Activated B cell treated with CpG ODN at 0.5 μM for 24 hours (primary cell): ENCODE results near the gene ARHGEF1. TPM values are rescaled to one million over a fixed set of nuclear protein-coding genes. Genes with fewer than 3 reads are reported as not detected.

ENCODE experiments used
- ATAC-seq: fragments of 200-7000 bp; cut with Tn5 transposase; one replicate; pipeline ENCODE4 v1.10.0; 2021; ENCODE audit warnings: low read depth, mild to moderate bottlenecking, moderate library complexity
- CTCF ChIA-PET: fragments of 350-600 bp; sonication (Branson Sonifier 250); formaldehyde crosslinking; loops from one replicate; lab custom pipeline; 2021; ENCODE audit warnings: antibody characterized with exemption; lab: Charles Lee
- POLR2A ChIA-PET: fragments of 350-600 bp; sonication (Branson Sonifier 250); formaldehyde crosslinking; loops from one replicate; lab custom pipeline; 2021; ENCODE audit warnings: antibody characterized with exemption; lab: Charles Lee
- DNase-seq: peaks from one replicate; pipeline ENCODE4 v3.0.0; 2022
- H3K27ac Mint-ChIP-seq: one replicate; pipeline ENCODE4 v1.8.0; 2020; ENCODE audit warnings: mixed read lengths
- H3K27me3 Mint-ChIP-seq: one replicate; pipeline ENCODE4 v1.8.0; 2021; ENCODE audit warnings: mixed read lengths
- H3K36me3 Mint-ChIP-seq: one replicate; pipeline ENCODE4 v1.8.0; 2021; ENCODE audit warnings: low read depth, mixed read lengths
- H3K4me1 Mint-ChIP-seq: one replicate; pipeline ENCODE4 v1.8.0; 2021; ENCODE audit warnings: mixed read lengths
- H3K4me3 Mint-ChIP-seq: one replicate; pipeline ENCODE4 v1.8.0; 2020; ENCODE audit warnings: mild to moderate bottlenecking, mixed read lengths
- H3K9me3 Mint-ChIP-seq: one replicate; pipeline ENCODE4 v1.8.0; 2020; ENCODE audit warnings: mixed read lengths
- intact Hi-C: fragments of 100-400 bp; cut with micrococcal nuclease; formaldehyde crosslinking; loops from one replicate; pipeline ENCODE4 v1.15.1; 2024
- total RNA-seq: library from RNA; stranded (reverse); gene quantifications from 2 replicates; pipeline ENCODE4 v1.2.3, GENCODE V29; 2022
- TF ChIP-seq, protein P1 (sequence below): fragments of 200-600 bp; IDR thresholded peaks from one replicate; pipeline ENCODE4 v1.8.0; 2022; ENCODE audit warnings: antibody characterized with exemption, mild to moderate bottlenecking

ARHGEF1 gene
- total RNA-seq, 1 donor from 2014 or later: 418 TPM

DNA sequence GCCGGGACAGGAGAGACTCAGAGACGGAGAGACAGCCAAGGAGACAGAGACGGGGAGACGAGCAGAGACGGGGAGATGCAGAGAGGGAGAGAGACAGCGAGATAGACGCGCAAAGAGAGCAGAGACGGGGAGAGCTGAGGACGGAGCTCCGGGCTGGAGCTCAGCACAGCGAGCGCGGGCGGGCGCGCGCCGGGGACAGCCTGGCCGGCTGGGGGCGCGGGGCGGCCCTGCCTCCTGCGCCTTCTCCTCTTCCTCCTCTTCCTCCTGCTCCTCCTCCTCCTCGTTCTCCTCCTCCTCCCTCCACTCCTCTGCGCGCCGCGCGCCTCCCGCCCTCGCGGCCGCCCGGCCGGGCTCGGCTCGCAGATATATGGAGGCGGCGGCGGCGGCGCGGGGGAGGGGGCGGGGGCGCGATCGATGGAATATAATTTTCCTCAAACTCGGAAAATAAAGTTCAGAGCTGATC lies 45.3 kb downstream of the ARHGEF1 start, which contains the start of gene ERFL:
Gene ERFL (minus strand): TSS at position 229 of the 463 bp plus-strand sequence. CDS start 15,530 bp downstream, outside the sequence.
- no peak within 1 kb of the TSS for H3K4me3 Mint-ChIP-seq
- ChIA-PET CTCF (interaction anchor here (0.6 to 1.5 kb wide), 3 partner anchors 18 to 69 kb away, joined by 3 to 5 read pairs (median 4); partner anchors contain the start of gene RPS19), POLR2A (interaction anchor here (1.0 to 5.5 kb wide), 7 partner anchors 18 to 68 kb away, joined by 3 to 44 read pairs (median 7); partner anchors contain the start of genes CD79A and RPS19)
- no peaks in the 10 kb centered on the region for H3K9me3 Mint-ChIP-seq
- peaks cover 35% of the 10 kb centered on the region for H3K4me1 Mint-ChIP-seq
- no peaks in the 10 kb centered on the region for H3K36me3 Mint-ChIP-seq
- peak within 1 kb of the TSS; percentile 73 for H3K27ac Mint-ChIP-seq
- TF ChIP-seq, protein P1, sequence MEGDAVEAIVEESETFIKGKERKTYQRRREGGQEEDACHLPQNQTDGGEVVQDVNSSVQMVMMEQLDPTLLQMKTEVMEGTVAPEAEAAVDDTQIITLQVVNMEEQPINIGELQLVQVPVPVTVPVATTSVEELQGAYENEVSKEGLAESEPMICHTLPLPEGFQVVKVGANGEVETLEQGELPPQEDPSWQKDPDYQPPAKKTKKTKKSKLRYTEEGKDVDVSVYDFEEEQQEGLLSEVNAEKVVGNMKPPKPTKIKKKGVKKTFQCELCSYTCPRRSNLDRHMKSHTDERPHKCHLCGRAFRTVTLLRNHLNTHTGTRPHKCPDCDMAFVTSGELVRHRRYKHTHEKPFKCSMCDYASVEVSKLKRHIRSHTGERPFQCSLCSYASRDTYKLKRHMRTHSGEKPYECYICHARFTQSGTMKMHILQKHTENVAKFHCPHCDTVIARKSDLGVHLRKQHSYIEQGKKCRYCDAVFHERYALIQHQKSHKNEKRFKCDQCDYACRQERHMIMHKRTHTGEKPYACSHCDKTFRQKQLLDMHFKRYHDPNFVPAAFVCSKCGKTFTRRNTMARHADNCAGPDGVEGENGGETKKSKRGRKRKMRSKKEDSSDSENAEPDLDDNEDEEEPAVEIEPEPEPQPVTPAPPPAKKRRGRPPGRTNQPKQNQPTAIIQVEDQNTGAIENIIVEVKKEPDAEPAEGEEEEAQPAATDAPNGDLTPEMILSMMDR: no peak
- peaks cover 2% of the 10 kb centered on the region for H3K27me3 Mint-ChIP-seq
- intact Hi-C loops: loop anchor here (2.0 kb wide), 2 partner anchors 13 to 17 kb away; no protein-coding TSS in a partner anchor
- DNase-seq (no peak), ATAC-seq (peak; percentile 35)

DNA sequence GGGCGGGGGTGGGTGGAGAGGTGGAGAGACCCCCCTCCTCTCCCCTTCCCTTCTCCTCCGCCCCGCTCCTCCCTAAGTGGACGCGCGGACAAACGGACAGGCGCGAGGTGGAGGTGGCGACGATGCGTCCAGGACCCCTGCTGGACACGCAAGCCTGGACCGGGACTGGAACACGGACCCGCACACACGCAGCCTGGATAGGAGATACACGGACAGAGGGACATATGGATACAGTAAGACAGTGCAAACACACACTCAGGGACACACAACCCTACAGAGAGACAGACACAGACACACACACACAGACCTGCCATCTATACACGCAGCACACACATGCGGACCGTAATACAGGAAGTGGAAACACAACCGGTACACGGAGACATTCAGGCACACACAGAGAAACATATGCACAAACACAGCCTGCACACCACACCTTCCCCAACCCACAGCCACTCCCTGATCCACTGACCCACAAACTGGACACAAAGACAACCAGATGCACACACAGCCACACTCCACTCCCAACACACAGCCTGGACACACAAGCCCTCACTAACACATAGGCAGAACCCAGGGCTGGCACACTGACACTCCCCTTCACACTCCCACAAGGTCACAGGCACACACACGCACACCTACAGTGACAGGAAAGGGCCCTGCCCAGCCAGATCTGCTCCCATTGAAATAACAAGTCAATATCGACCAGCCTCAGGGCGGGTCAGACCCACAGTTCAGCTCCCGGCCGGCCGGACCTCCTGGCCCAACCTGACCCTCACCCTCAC lies 46.0 kb downstream of the ARHGEF1 start:
- H3K4me3 Mint-ChIP-seq: no peak overlapping the region
- ATAC-seq (peak; percentile 63), DNase-seq (no peak)
- H3K36me3 Mint-ChIP-seq: no peaks in the 10 kb centered on the region
- peaks cover 39% of the 10 kb centered on the region for H3K4me1 Mint-ChIP-seq
- intact Hi-C loops: loop anchor here (1.0 to 2.0 kb wide), 3 partner anchors 14 to 45 kb away; no protein-coding TSS in a partner anchor
- no peaks in the 10 kb centered on the region for H3K9me3 Mint-ChIP-seq
- no peaks in the 10 kb centered on the region for H3K27me3 Mint-ChIP-seq
- peak overlapping the region; percentile 38 for H3K27ac Mint-ChIP-seq
- ChIA-PET CTCF (interaction anchor here (0.8 to 1.9 kb wide), 3 partner anchors 56 to 179 kb away, joined by 3 to 13 read pairs (median 5); partner anchors contain the start of gene RPS19), POLR2A (interaction anchor here (1.0 to 5.5 kb wide), 7 partner anchors 17 to 69 kb away, joined by 4 to 44 read pairs (median 12); partner anchors contain the start of genes CD79A and RPS19)
- TF ChIP-seq, protein P1: no peak

DNA sequence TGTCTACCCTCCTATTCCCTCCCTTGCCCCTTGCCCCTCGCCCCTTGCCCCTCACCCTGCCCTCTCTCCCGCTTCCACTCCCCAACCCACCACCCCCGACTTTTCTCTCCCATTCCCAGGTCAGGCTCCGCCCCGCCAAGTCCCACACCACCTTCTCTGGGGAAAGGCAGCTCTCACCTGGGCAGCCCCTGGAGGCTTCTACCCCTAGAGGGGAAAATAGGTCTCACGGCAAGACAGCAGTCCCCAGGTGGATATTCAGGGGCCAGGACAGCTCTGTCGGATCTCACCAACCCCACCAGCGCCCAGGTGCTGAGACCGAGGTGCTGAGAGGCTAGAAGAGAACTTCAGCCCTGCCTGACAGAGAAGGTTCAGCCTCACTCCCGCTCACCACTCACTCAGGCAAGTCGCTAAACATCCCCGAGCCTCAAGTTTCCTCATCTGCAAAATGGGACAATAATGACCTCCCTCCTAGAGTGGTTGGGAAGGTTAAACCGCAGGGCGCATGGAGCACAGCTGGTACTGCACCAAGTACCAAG lies 46.6 kb downstream of the ARHGEF1 start:
- Mint-ChIP-seq H3K9me3 (no peaks in the 10 kb centered on the region), H3K4me1 (peaks cover 45% of the 10 kb centered on the region), H3K27me3 (no peaks in the 10 kb centered on the region), H3K36me3 (no peaks in the 10 kb centered on the region), H3K27ac (no peak overlapping the region), H3K4me3 (peak overlapping the region; percentile 41)
- intact Hi-C loops: loop anchor here (1.0 to 2.0 kb wide), 3 partner anchors 15 to 45 kb away; no protein-coding TSS in a partner anchor
- POLR2A ChIA-PET: interaction anchor here (1.0 to 5.5 kb wide), 6 partner anchors 29 to 70 kb away, joined by 5 to 44 read pairs (median 15); partner anchors contain the start of genes CD79A and RPS19
- DNase-seq: no peak
- CTCF ChIA-PET: interaction anchor here (0.8 to 1.9 kb wide), 4 partner anchors 14 to 178 kb away, joined by 3 to 13 read pairs (median 3); no protein-coding TSS in a partner anchor
- ATAC-seq: no peak
- TF ChIP-seq, protein P1: no peak

DNA sequence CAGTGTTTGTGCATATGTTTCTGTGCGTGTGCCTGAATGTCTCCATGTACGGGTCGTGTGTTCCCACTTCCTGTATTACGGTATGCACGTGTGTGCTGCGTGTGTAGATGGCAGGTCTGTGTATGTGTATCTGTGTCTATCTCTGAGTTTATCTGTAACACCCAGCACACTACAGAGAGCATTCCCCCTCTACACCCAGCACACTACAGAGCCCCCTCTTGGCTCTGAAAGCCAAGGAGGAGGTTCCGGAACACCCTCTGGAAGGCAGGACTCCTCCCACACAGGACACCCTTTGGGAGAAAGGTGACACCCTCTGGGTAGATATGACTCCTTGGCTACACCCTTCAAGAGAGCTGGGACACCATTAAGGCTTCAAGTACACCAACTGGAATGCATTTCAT lies 47.3 kb downstream of the ARHGEF1 start:
- POLR2A ChIA-PET: interaction anchor here (0.9 to 5.5 kb wide), 7 partner anchors 22 to 70 kb away, joined by 4 to 44 read pairs (median 13); partner anchors contain the start of genes CD79A and RPS19
- no peak for DNase-seq
- Mint-ChIP-seq H3K27me3 (no peaks in the 10 kb centered on the region), H3K4me1 (peaks cover 53% of the 10 kb centered on the region), H3K27ac (no peak overlapping the region), H3K36me3 (no peaks in the 10 kb centered on the region), H3K4me3 (peak overlapping the region; percentile 41), H3K9me3 (no peaks in the 10 kb centered on the region)
- intact Hi-C loops: no loop called here
- ATAC-seq: no peak
- TF ChIP-seq, protein P1: no peak
- CTCF ChIA-PET: interaction anchor here (0.8 to 1.9 kb wide), 3 partner anchors 13 to 57 kb away, joined by 3 to 13 read pairs (median 3); no protein-coding TSS in a partner anchor
